ENCODE results near the gene TMIGD2.

GRCh38 chr19:4278010-4278409, 24.2 kb downstream of the TMIGD2 start:
- TF ChIP-seq, protein P1, sequence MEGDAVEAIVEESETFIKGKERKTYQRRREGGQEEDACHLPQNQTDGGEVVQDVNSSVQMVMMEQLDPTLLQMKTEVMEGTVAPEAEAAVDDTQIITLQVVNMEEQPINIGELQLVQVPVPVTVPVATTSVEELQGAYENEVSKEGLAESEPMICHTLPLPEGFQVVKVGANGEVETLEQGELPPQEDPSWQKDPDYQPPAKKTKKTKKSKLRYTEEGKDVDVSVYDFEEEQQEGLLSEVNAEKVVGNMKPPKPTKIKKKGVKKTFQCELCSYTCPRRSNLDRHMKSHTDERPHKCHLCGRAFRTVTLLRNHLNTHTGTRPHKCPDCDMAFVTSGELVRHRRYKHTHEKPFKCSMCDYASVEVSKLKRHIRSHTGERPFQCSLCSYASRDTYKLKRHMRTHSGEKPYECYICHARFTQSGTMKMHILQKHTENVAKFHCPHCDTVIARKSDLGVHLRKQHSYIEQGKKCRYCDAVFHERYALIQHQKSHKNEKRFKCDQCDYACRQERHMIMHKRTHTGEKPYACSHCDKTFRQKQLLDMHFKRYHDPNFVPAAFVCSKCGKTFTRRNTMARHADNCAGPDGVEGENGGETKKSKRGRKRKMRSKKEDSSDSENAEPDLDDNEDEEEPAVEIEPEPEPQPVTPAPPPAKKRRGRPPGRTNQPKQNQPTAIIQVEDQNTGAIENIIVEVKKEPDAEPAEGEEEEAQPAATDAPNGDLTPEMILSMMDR (conservative IDR thresholded peaks at IDR 0.05; ENCODE audit: low read depth, low read length), result no peak
- TF ChIP-seq RCOR1 (IDR thresholded peaks at IDR 0.05; ENCODE audit: insufficient replicate concordance, low read length) (no peak), POLR2A (IDR thresholded peaks at IDR 0.05; ENCODE audit: low read depth, low read length) (no peak)
